WTC11 (cell line): ENCODE data around the gene RETN. TPM values are rescaled to one million over a fixed set of nuclear protein-coding genes. Genes with fewer than 3 reads are reported as not detected.
A peak's percentile ranks its signal among the peaks of the same experiment; 100 is the strongest.

ENCODE experiments used
- ATAC-seq: fragments of 200-7000 bp; cut with Tn5 transposase; 2 replicates; pipeline ENCODE4 v1.10.0; 2021; ENCODE audit warnings: mild to moderate bottlenecking, moderate library complexity
- CTCF ChIA-PET: fragments of 300-600 bp; sonication (Branson Sonifier 250); formaldehyde crosslinking; loops from one replicate; lab custom pipeline; 2021; ENCODE audit warnings: antibody characterized with exemption; lab: Charles Lee
- POLR2A ChIA-PET: fragments of 350-600 bp; sonication (Branson Sonifier 250); formaldehyde crosslinking; loops from one replicate; lab custom pipeline; 2021; ENCODE audit warnings: antibody characterized with exemption; lab: Charles Lee
- DNase-seq: peaks from one replicate; pipeline ENCODE4 v3.0.0; 2021; ENCODE audit warnings: low spot score
- H3K27ac Mint-ChIP-seq: 2 replicates; pipeline ENCODE4 v1.8.0; 2021; ENCODE audit warnings: mixed read lengths
- H3K27me3 Mint-ChIP-seq: 2 replicates; pipeline ENCODE4 v1.8.0; 2021; ENCODE audit warnings: low read depth, mild to moderate bottlenecking, moderate library complexity, mixed read lengths
- H3K36me3 Mint-ChIP-seq: 2 replicates; pipeline ENCODE4 v1.8.0; 2021; ENCODE audit warnings: mixed read lengths
- H3K4me1 Mint-ChIP-seq: 2 replicates; pipeline ENCODE4 v1.8.0; 2022; ENCODE audit warnings: mixed read lengths
- H3K4me3 Mint-ChIP-seq: 2 replicates; pipeline ENCODE4 v1.8.0; 2021; ENCODE audit warnings: mild to moderate bottlenecking, moderate library complexity, mixed read lengths
- H3K9me3 Mint-ChIP-seq: 2 replicates; pipeline ENCODE4 v1.8.0; 2021; ENCODE audit warnings: mixed read lengths
- CREM ChIP-seq: sonication (generic); formaldehyde crosslinking; IDR thresholded peaks from 2 replicates; pipeline ENCODE4 v1.8.1; 2022; ENCODE audit warnings: mild to moderate bottlenecking, missing genetic modification reagents, moderate library complexity
- E2F5 ChIP-seq: sonication (generic); formaldehyde crosslinking; IDR thresholded peaks from 2 replicates; pipeline ENCODE4 v1.8.1; 2022; ENCODE audit warnings: mild to moderate bottlenecking, moderate library complexity, missing genetic modification reagents
- ESRRA ChIP-seq: sonication (generic); formaldehyde crosslinking; IDR thresholded peaks from 2 replicates; pipeline ENCODE4 v1.8.1; 2022; ENCODE audit warnings: mild to moderate bottlenecking, missing genetic modification reagents, borderline replicate concordance
- FOXJ3 ChIP-seq: sonication (generic); formaldehyde crosslinking; IDR thresholded peaks from 2 replicates; pipeline ENCODE4 v1.9.0; 2021; ENCODE audit warnings: missing genetic modification reagents, mild to moderate bottlenecking, borderline replicate concordance
- FOXK1 ChIP-seq: sonication (generic); formaldehyde crosslinking; IDR thresholded peaks from 2 replicates; pipeline ENCODE4 v1.8.0; 2022; ENCODE audit warnings: mild to moderate bottlenecking, moderate library complexity, missing genetic modification reagents
- GABPB1 ChIP-seq: sonication (generic); formaldehyde crosslinking; IDR thresholded peaks from 2 replicates; pipeline ENCODE4 v1.8.1; 2023; ENCODE audit warnings: mild to moderate bottlenecking, missing genetic modification reagents
- OVOL2 ChIP-seq: fragments of 250-450 bp; sonication (Bioruptor Pico); IDR thresholded peaks from 2 replicates; pipeline ENCODE4 v1.9.0; 2021; ENCODE audit warnings: mild to moderate bottlenecking, borderline replicate concordance
- PRRX2 ChIP-seq: fragments of 250-450 bp; sonication (Bioruptor Pico); IDR thresholded peaks from 2 replicates; pipeline ENCODE4 v1.8.0; 2021; ENCODE audit warnings: mild to moderate bottlenecking
- STAT6 ChIP-seq: sonication (generic); formaldehyde crosslinking; conservative IDR thresholded peaks from 2 replicates; pipeline ENCODE4 v1.8.1; 2023; ENCODE audit warnings: mild to moderate bottlenecking, low read depth, missing genetic modification reagents, moderate library complexity
- ZBTB21 ChIP-seq: sonication (generic); formaldehyde crosslinking; IDR thresholded peaks from 2 replicates; pipeline ENCODE4 v1.8.1; 2023; ENCODE audit warnings: mild to moderate bottlenecking, missing genetic modification reagents, borderline replicate concordance
- ZNF121 ChIP-seq: sonication (generic); formaldehyde crosslinking; IDR thresholded peaks from 2 replicates; pipeline ENCODE4 v1.8.0; 2023; ENCODE audit warnings: missing genetic modification reagents
- ZNF232 ChIP-seq: sonication (generic); formaldehyde crosslinking; IDR thresholded peaks from 2 replicates; pipeline ENCODE4 v1.8.0; 2022; ENCODE audit warnings: mild to moderate bottlenecking, missing genetic modification reagents
- ZNF281 ChIP-seq: sonication (generic); formaldehyde crosslinking; IDR thresholded peaks from 2 replicates; pipeline ENCODE4 v1.8.0; 2023; ENCODE audit warnings: mild to moderate bottlenecking, missing genetic modification reagents
- ZNF317 ChIP-seq: sonication (generic); formaldehyde crosslinking; IDR thresholded peaks from 2 replicates; pipeline ENCODE4 v1.8.1; 2023; ENCODE audit warnings: low read depth, mild to moderate bottlenecking, moderate library complexity, missing genetic modification reagents, borderline replicate concordance
- ZNF512 ChIP-seq: sonication (generic); formaldehyde crosslinking; IDR thresholded peaks from 2 replicates; pipeline ENCODE4 v1.8.1; 2022; ENCODE audit warnings: missing genetic modification reagents, borderline replicate concordance
- ZSCAN18 ChIP-seq: fragments of 250-450 bp; sonication (Bioruptor Pico); IDR thresholded peaks from 2 replicates; pipeline ENCODE4 v2.1.2; 2022; ENCODE audit warnings: mild to moderate bottlenecking, moderate library complexity
- total RNA-seq: library from RNA; stranded (reverse); gene quantifications from 3 replicates; pipeline ENCODE4 v1.2.3, GENCODE V29; 2021
- TF ChIP-seq, protein P1 (sequence below): fragments of 250-450 bp; sonication (Bioruptor Pico); IDR thresholded peaks from 2 replicates; pipeline ENCODE4 v1.8.0; 2021; ENCODE audit warnings: mild to moderate bottlenecking
- TF ChIP-seq, protein P2 (sequence below): sonication (generic); formaldehyde crosslinking; IDR thresholded peaks from 2 replicates; pipeline ENCODE4 v1.8.0; 2022; ENCODE audit warnings: mild to moderate bottlenecking, missing genetic modification reagents

RETN gene
- total RNA-seq, 1 experiment from 2014 or later, result not detected

DNA sequence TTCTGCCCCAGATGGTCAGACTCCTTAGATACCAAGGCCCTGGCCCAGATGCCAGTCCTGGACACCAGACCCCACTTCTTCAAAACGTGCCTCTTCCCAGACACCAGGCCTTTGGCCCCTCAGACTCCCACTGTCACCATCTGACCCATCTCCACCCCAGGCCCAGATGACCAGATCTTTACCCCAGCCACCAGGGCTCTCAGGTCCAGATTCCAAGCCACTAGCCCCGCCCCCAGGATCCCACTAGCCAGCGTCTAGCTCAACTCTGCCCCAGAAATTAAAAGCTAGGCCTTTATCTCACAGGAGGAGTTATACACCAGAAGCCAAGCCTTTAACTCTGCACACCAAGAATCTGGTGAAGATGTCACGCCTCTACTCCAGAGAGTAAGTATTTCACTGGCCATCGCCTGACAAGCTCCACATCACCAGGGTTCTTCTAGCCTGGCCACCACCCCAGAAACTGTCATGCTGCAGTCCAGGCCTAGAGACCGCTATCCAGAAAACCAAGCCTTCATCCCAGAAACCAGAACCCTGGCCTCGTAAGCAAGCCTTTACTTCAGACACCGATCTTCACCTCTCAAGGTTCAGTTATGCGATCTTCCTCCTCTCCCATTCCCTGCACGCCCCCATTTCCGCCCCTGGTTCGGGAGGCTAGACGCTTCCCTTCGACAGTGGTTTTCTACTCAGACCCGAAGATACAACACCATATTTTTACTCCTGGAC, 40.1 kb upstream of the RETN start (continued):
- TF ChIP-seq ZNF281, result no peak
- no peak for TF ChIP-seq FOXJ3 (CRISPR knock-in tag)
- TF ChIP-seq PRRX2 (CRISPR knock-in tag), result no peak
- TF ChIP-seq ZBTB21, result no peak
- TF ChIP-seq, protein P1, sequence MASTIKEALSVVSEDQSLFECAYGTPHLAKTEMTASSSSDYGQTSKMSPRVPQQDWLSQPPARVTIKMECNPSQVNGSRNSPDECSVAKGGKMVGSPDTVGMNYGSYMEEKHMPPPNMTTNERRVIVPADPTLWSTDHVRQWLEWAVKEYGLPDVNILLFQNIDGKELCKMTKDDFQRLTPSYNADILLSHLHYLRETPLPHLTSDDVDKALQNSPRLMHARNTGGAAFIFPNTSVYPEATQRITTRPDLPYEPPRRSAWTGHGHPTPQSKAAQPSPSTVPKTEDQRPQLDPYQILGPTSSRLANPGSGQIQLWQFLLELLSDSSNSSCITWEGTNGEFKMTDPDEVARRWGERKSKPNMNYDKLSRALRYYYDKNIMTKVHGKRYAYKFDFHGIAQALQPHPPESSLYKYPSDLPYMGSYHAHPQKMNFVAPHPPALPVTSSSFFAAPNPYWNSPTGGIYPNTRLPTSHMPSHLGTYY, result no peak
- no peak for TF ChIP-seq E2F5 (CRISPR knock-in tag)
- no peak for TF ChIP-seq ESRRA (CRISPR knock-in tag)
- no peak for TF ChIP-seq OVOL2 (CRISPR knock-in tag)

- Mint-ChIP-seq H3K4me3 (peak within 1 kb of the TSS; percentile 90), H3K27ac (peak within 1 kb of the TSS; percentile 98), H3K4me1 (peaks cover 24% of the 10 kb centered on the region), H3K9me3 (no peaks in the 10 kb centered on the region), H3K36me3 (peaks cover 12% of the 10 kb centered on the region), H3K27me3 (peaks cover 6% of the 10 kb centered on the region)
- DNase-seq, result peak; percentile 92
- CTCF ChIA-PET, result interaction anchor here (0.6 to 2.5 kb wide), 13 partner anchors 9 to 528 kb away, joined by 3 to 32 read pairs (median 3); partner anchors contain the start of gene TRAPPC5
- POLR2A ChIA-PET, result interaction anchor here (0.5 to 1.1 kb wide), 4 partner anchors 21 to 1125 kb away, joined by 3 to 12 read pairs (median 6); no protein-coding TSS in a partner anchor
- ATAC-seq, result peak; percentile 95
- TF ChIP-seq STAT6 (CRISPR knock-in tag) (no peak), ZSCAN18 (no peak), ZNF121 (CRISPR knock-in tag) (no peak), GABPB1 (peak; percentile 70), ZNF317 (CRISPR knock-in tag) (no peak), ESRRA (CRISPR knock-in tag) (no peak), FOXJ3 (CRISPR knock-in tag) (no peak), FOXK1 (CRISPR knock-in tag) (peak; percentile 99), CREM (CRISPR knock-in tag) (peak; percentile 98), ZNF512 (CRISPR knock-in tag) (no peak), ZNF232 (no peak)
- TF ChIP-seq, protein P2, sequence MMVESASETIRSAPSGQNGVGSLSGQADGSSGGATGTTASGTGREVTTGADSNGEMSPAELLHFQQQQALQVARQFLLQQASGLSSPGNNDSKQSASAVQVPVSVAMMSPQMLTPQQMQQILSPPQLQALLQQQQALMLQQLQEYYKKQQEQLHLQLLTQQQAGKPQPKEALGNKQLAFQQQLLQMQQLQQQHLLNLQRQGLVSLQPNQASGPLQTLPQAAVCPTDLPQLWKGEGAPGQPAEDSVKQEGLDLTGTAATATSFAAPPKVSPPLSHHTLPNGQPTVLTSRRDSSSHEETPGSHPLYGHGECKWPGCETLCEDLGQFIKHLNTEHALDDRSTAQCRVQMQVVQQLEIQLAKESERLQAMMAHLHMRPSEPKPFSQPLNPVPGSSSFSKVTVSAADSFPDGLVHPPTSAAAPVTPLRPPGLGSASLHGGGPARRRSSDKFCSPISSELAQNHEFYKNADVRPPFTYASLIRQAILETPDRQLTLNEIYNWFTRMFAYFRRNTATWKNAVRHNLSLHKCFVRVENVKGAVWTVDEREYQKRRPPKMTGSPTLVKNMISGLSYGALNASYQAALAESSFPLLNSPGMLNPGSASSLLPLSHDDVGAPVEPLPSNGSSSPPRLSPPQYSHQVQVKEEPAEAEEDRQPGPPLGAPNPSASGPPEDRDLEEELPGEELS (CRISPR knock-in tag), result no peak
- TF ChIP-seq, protein P1, result no peak
These were observed 39.3 kb upstream of the RETN start, which contains the start of the genes PET100 and XAB2 for GRCh38 chr19:7629347-7630054. TSS of gene PET100 (plus strand) at chr19:7629793. CDS start at chr19:7629834, 41 bp downstream. TSS of gene XAB2 (minus strand) at chr19:7629545. CDS start at chr19:7629527, 18 bp downstream.
